NCI-H345 treated with DMSO at 0.1 percent for 48 hours (cell line): ENCODE results near the gene TPK1.

Experiments used
- DNase-seq: peaks from one replicate; lab custom pipeline; 2025; ENCODE audit not compliant: unreplicated experiment; lab: John Stamatoyannopoulos, UW

TPK1 gene

DNA sequence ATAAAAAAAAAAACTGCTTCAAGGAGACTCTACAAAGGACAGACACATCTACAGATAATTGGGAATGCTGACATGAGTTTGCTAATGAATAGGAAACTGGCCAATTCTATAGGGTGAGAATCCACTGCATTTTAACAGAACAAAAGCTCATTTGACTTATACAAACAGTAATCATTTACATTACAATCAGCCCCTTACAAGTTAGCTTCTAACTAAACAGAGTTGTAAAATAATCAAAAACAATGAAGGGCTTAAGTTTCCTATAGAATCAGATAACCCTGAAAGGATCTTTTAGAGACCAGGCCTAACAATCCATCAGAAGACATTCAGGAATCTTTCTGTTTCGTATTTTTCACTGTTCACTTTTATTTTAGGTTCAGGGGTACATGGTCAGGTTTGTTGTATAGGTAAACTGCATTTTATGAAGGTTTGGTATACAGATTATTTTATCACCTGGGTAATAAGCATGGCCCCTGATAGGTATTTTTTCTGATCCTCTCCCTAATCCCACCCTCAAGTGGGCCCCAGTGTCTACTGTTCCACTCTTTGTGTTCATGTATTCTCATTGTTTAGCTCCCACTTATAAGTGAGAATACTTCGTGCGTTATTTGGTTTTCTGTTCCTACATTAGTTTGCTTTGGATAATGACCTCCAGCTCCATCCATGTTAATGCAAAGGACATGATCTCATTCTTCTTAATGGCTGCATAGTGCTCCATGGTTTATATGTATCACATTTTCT, 301.0 kb downstream of the TPK1 start:
- no peak for DNase-seq

GRCh38 chr7:144534196-144534595, 301.7 kb downstream of the TPK1 start:
- DNase-seq: no peak

GRCh38 chr7:144531181-144531580, 304.7 kb downstream of the TPK1 start:
- no peak for DNase-seq

DNA sequence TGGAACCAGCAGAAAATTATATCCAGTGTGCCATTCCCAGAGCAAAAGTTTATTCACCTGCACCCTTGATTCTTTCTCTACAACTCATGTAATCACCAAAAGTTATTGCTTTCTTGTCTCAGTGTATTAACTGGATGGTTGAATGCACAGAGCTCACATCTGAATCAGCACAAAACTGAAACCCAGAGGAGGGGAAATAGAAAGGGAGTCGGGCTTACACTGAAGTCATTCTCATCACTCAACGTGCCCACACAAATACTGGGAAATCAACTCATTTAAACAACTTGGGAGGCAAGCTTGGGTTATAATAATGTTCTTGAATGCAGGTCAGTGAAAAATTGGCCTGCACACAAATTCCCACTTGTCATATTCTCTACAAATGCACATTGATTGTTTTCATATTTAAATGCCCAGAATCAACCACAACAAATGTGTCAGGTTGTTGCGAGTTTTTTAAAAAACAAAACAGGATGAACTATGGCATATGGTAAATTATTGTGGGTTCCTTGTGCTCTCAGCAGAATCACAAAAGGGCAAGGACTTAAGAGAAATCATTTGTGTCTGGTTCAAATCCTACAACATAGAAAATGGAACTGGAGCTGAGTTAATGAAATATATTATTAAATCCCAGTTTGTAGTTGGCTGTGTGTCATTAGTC, 306.5 kb downstream of the TPK1 start:
- DNase-seq: no peak

GRCh38 chr7:144528536-144529045, 307.3 kb downstream of the TPK1 start:
- no peak for DNase-seq

GRCh38 chr7:144527051-144527471, 308.8 kb downstream of the TPK1 start:
- no peak for DNase-seq

DNA sequence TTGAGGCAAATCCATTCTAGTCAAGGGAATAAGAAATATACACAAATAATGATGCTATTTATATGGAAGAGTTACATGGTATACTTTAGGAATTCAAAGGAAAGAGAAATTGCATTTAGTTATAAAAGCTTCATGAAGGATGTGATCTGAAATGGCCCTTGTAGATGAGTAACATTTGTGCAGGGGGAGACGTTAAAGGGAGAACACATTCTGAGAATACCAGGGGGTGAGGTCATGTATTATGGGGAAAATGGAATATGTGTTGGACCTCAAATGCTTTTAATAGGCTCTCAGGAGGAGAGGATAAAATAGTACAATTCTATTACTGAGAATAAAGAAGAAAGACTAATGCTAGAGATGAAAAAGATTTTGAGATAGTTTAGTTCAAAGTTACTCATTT, 309.9 kb downstream of the TPK1 start:
- DNase-seq: no peak

- no peak for DNase-seq
These were observed 311.6 kb downstream of the TPK1 start for GRCh38 chr7:144524271-144524670.

DNA sequence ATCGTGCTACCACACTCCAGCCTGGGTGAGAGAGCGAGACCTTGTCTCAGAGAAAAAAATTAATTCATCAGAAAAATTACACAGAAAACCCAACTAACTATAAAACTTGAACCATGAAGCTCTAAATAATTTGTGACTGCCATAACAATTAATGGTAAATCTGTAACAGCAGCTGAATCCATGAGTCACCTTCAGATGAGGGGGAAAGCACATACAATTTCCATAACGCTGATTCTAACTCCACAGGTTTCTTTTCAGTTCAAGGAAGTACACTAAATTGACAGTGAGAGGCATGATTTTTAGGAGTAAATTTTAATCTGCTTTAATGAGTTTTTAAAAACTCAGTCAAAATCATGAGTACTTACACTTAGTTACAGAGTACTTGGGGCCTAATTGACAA, 312.2 kb downstream of the TPK1 start:
- DNase-seq: no peak

DNA sequence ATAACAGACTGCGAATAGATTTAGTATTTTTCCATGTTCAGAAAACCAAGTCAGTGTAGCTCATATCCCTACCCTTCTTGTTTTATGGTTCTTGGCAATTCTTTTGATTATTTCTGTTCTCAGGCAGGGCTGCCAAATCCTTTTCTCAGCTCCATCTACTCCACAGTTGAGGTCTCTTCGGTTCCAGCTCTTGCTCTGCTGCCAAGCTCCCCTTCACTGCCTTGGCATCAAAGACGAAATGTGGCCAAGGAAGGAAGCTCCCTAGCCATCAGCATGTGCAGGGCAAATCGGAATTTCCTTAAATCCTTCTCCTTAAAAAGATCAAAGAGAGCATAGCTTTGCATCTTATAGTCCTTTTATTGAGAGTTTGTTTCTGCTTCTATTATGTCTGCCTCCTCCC, 315.9 kb downstream of the TPK1 start:
- DNase-seq: no peak

DNA sequence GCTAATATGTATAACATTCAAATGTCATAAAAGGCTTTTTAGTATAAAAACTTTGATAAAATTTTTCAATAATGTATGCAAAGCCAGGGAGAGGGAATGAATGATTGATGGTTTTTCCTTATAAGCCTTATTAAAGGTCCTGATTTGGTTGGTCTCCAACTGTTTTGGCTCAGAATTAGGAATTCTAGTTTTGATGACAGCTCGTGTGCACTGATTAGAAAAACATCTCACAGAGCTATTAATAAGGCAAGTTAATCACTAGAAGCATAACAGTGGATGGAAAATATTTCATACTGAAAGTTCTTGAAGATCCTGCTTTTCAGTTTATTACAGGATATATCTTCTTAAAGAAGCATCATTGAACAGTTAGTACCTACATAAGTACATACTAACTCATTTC, 317.5 kb downstream of the TPK1 start:
- DNase-seq: no peak

GRCh38 chr7:144517749-144518148, 318.1 kb downstream of the TPK1 start:
- DNase-seq: no peak

GRCh38 chr7:144516729-144517525, 318.9 kb downstream of the TPK1 start:
- DNase-seq: no peak

DNA sequence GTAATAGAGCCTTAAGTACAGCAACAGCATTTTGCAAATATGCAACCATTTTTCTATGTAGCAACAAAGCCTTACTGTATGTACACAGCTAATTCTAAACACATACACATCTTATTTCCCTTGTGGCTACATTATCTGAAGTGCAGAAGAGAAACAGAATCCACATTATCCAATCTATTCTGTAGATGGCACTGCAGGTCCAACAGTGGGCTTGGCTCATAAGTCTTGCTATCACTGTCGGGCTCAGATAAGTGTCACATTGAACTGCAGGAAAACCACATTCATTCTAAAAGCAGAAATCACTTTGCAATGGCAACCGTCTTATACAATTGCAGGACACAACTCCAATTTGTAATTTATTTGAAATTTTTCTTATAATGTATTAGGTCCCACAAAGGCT, 322.5 kb downstream of the TPK1 start:
- peak; percentile 37 for DNase-seq

DNA sequence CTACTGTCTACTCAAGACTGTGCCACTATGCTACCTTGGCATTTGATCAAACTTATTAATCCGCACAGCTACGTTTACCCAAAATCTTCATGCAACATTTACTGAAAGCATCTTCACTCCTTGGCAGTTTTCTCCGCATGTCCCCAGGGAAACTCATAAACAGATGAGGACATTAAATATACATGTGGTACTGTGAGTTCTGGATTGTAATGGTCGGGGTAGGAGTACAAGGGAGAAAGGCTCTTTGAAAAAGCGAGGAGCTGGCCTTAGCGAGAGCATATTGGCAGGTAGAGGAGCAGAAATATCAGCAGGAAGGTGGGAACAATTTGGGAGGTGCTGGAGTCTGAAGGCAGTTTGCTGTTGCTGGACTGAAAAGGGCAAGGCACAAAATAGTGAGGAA, 325.2 kb downstream of the TPK1 start:
- DNase-seq: no peak

GRCh38 chr7:144508702-144509101, 327.2 kb downstream of the TPK1 start:
- no peak for DNase-seq

- no peak for DNase-seq
These were observed 332.6 kb downstream of the TPK1 start for GRCh38 chr7:144503215-144503614.

GRCh38 chr7:144500225-144500624, 335.6 kb downstream of the TPK1 start:
- DNase-seq: no peak

GRCh38 chr7:144497282-144497681, 338.6 kb downstream of the TPK1 start:
- DNase-seq: no peak

- no peak for DNase-seq
These were observed 341.5 kb downstream of the TPK1 start for GRCh38 chr7:144494355-144494754.

- no peak for DNase-seq
These were observed 346.3 kb downstream of the TPK1 start for GRCh38 chr7:144489504-144489903.

DNA sequence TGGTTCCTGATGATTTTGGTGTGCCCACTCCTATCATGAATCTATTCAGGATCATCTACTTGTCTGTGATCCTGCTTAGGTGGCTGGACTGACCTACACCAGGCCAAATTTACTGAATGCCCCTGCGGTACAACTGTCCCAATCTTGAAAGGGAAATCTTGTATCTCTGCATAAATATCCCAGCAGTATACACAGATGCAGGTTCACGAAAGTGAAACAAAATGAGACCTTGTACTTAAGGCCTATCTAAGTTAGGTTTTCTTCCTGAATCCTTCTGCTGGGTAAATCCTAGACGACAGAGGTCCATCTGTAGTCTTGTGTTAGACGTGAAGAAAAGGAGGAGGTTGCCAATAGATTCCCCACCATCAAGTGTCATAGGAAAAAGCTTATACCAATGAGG, 346.9 kb downstream of the TPK1 start:
- no peak for DNase-seq
